NCI-H446 treated with DMSO at 0.1 percent for 48 hours (cell line): ENCODE data around the gene AMMECR1.
"Not testable (repeated sequence)": the region's sequence is repeated elsewhere in the genome, so short reads cannot be mapped to it uniquely, and the experiment has no call there.

Experiments used
- DNase-seq: peaks from one replicate; lab custom pipeline; 2025; lab: John Stamatoyannopoulos, UW

The AMMECR1 gene

DNA sequence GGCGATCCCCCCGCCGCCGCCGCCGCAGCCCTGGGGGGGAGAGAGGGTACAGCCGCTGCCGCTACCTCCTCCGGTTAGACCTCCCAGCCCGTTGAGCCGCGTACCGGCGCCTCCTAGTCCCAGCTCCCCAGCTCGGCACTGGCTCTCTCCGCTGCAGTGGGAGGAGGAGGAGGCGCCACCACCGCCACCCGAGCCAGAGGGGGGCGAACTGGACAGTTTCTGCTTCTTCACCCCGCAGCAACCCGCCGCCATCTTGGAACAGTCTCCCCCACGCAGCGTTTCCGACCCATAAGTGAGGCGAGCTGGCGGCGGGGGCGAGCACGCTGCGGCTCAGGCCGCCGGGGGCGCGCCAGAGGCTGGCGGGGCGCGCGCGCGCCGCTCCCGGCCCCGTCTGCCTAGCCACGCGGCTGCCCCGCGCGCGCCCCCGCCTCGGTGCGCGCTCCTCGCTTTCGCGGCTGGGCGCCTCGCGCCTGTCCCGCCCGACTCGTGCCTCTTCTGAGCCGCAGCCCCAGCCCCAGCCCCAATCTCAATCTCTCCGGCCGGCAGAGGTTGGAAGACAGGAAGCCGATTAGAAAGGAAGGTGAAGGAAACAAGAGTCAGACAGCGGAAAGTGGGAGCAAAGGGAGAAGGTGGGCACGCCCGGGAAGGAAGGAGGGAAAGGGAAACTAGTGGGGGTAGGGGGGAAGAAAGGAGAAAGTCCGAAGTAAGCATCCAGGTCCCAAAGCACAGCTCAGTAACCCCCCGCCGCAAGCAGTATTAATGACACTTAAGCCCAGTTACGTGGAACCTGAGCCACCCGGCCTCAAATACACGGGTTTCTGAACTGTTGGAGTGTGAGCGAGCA, at the start of gene AMMECR1:
Gene AMMECR1 (minus strand): TSS at position 266 of the 844 bp plus-strand sequence. CDS start 14 bp downstream, at position 252.
- DNase-seq, result peak; percentile 60

DNA sequence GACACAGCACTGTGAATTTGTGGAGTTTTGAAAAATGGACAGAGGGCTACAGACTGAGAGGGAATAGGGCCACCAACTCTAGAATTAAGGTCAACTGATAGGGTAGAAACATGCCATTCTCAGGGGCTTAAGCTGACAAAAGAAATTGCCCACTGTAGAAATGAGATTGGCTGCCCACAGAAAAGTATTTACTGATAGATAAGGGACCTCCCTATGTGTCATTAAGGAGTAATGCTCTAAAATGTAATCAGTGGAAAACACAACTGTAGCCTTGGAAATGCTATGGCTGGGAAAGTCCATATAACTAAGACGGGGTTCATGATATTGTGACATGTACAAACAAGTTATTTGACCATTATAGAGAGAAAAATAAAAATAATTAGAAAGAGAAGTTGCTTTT, 45.4 kb upstream of the AMMECR1 start:
- no peak for DNase-seq

GRCh38 chrX:110359273-110359672, 41.4 kb upstream of the AMMECR1 start:
- no peak for DNase-seq

GRCh38 chrX:110358548-110358947, 40.7 kb upstream of the AMMECR1 start, which contains the start of gene RTL9:
RTL9 (plus strand) TSS chrX:110358848; CDS start chrX:110450618, 91,770 bp downstream.
- no peak for DNase-seq

- DNase-seq, result no peak
Measured at GRCh38 chrX:110346681-110347080, 28.8 kb upstream of the AMMECR1 start.

GRCh38 chrX:110341189-110342035, 23.5 kb upstream of the AMMECR1 start:
- no peak for DNase-seq

DNA sequence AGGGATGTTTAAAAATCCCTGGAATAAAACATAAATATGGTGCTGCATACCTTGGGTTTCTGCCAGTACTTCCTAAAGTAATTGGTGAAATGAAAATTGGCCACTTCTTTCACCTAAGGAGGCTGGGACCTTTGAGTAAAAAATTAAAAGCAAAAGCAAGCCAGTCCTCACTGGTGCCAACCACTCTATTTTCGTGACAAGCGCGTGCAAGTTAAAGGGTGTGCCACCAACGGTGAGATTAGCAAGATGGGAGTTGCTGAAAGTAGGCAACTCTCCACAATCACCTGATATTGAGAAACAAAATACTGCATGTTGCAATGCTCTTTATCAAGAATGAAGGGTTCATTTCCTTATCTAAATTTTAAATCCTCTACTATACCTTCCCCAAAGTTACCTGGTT, 21.1 kb upstream of the AMMECR1 start:
- DNase-seq, result no peak

DNA sequence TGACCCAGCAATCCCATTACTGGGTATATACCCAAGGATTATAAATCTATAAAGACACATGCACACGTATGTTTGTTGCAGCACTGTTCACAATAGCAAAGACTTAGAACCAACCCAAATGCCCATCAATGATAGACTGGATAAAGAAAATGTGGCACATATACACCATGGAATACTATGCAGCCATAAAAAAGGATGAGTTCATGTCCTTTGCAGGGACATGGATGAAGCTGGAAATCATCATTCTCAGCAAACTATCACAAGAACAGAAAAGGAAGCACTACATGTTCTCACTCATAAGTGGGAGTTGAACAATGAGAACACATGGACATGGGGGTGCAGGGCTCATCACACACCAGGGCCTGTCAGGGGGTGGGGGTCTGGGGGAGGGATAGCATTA, 15.6 kb upstream of the AMMECR1 start:
- not testable (repeated sequence) for DNase-seq

DNA sequence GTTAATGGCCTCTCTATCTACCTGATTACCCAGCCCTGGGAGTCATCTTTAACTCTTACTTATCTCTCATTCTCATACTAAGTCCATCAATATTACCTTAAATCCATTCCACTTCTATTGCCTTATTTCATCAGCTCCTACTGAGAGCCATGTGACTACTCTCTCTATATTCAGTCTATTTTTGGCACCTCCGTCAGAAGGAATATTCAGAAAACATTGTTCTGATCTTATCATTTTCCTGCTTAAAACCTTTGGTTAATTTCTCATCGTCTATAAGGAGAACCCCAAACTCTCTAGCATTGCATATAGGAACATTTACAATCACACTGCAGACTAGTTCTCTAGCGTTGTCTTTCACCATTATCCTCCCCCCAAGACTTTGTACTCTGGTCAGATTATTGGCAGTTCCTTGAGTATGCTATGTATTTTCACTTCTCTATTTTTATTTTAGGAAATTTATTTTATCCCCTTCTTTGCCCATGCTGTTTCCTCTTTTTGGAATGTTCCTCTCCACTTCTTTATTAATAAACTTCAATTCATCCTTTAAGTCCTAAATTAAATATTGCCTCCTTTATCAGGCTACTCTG, 13.7 kb upstream of the AMMECR1 start:
- no peak for DNase-seq

- not testable (repeated sequence) for DNase-seq
Measured at GRCh38 chrX:110328613-110329012, 10.7 kb upstream of the AMMECR1 start.

DNA sequence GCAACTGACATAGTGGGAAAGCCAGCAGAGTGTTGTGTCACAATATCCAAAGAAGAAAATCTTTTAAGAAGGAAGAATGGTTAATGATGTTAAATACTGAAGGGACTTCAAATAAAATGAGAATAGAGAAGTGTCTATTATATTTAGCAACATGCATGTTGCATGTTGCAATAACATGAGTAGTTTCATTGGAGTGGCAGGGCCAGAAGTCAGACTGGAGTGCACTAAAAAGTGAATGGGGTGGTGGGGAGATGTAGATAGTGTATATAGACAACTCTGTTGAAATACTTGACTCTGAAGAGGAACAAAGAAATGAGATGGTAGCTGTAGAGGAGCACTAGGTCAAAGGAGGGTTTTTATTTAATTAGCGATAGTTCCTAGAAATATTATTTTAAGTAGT, 9.5 kb upstream of the AMMECR1 start:
- no peak for DNase-seq

GRCh38 chrX:110326712-110327111, 8.8 kb upstream of the AMMECR1 start:
- no peak for DNase-seq

DNA sequence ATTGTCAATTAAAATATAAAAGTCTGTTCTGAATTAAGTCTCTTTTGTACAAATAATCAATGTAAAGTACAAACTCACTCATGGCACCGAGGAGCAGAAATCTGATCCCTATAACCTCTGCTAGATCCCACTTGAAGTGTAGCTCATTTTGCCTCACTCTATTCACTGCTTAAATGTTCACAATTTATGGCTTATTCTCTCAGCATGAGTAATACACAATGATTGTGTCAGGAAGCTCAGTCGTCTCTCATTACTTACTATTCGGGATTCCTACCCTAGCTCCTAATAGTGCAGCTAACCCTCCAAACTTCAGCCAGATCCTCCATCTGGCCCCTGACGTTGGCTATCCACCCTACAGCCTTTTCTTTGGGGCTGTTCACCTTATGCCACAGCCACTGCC, 4.7 kb upstream of the AMMECR1 start:
- DNase-seq, result peak; percentile 64

GRCh38 chrX:110321670-110322069, 3.8 kb upstream of the AMMECR1 start:
- no peak for DNase-seq

DNA sequence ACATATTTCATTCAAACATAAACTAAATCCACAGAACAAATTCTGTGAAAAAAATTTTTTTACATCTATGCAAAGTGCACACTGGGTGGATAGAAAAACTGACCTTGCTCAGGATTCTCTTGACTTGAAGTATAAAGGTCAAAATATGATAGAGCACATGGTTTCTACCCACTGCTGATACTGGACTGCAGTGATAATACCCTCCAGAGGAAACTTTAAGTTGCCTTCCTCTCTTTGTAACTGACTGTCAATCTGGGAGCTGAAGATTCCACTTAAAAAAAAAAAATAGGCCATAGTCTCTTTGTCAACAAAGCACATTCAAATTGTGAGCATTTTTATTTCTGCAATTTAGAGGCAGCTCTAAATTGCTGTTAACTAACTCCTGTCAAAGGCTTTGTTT, 3.2 kb upstream of the AMMECR1 start:
- no peak for DNase-seq

DNA sequence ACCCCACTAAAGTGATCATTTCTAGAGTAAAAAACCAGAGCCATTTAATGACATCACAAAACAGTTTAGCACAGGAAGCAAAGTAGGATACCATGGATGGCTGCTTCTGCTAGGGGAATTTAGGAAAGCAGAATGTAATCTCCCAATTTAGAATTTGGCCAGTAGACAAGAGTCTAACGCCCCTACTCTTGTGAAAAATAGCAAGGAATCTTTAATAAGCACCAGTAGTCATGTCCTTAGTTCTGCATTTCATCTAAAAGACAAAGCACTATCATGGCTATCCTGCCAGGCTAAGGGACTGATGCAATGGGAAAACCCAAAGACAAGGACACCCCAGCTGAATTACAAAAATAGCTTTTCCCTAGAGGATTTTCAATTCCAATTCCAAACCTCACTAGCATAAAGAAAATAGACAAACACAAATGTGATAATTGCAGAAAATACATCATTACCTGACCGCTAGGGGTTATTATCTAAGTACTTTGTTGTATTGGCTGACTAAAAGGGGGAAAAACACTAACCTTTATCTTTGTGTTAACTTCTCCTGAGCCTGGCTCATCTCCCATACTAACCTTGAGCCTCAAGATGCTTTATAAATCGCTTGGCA, 2.6 kb upstream of the AMMECR1 start:
- DNase-seq, result no peak

GRCh38 chrX:110318664-110318968, 731 bp upstream of the AMMECR1 start:
- no peak for DNase-seq

DNA sequence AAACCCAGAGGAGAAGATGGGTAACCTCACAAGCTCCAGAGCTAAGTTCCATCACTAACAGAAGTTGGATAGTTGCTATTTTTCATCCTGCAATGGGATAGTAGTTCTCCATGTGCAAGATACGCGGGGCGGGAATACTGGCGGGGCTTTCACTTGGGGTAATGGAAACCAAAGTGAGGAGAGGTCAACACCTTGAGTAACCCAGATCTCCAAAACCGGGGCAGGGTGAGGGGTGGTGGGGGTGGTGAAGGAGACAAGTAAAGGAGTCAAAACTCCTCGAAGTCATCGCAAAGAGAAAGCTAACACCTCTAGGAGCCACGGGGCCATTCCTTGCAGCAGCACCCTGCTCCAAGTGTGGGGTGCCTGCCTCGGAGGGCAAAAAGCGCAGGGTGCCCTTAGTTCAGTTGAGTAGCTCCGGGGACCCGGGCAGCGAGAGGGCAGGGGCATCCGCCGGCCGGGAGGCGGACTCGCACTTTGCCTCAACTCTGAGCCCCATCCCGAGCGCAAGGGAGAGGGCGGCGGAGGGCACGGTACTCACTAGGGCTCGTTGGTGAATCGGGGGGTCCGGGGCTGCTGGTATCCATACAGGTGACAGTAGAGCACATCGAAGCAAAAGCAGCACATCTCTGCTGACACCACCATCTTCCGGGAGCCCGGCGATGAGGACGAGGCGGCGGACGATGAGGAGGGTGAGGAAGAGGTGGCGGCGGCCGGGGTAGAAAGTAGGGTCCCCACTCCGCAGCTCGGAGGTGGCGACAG, 645 bp downstream of the AMMECR1 start:
- DNase-seq, result no peak

- no peak for DNase-seq
Measured at GRCh38 chrX:110316351-110317060, 1.4 kb downstream of the AMMECR1 start.

GRCh38 chrX:110315551-110315950, 2.3 kb downstream of the AMMECR1 start:
- peak; percentile 26 for DNase-seq
